IMR-90 (cell line): Measurements from ENCODE around the gene FOXO3.

ENCODE experiments used
- CHD1 ChIP-seq: IDR thresholded peaks from 2 replicates; pipeline ENCODE4 v1.6.1; 2012; ENCODE audit warnings: low read depth, low read length, improper control_type of control experiment
- CTCF ChIP-seq: conservative IDR thresholded peaks from 2 replicates; pipeline ENCODE4 v1.5.1; 2012; ENCODE audit warnings: mild to moderate bottlenecking, low read depth, low read length, improper control_type of control experiment
- FOS ChIP-seq: fragments of 150-350 bp; IDR thresholded peaks from 2 replicates; pipeline ENCODE4 v1.6.1; 2016; ENCODE audit warnings: low read depth, low read length
- POLR2A ChIP-seq: IDR thresholded peaks from 2 replicates; pipeline ENCODE4 v1.6.1; 2012; ENCODE audit warnings: mild to moderate bottlenecking, low read depth, low read length
- SMC3 ChIP-seq: fragments of 150-350 bp; IDR thresholded peaks from 2 replicates; pipeline ENCODE4 v1.6.1; 2016; ENCODE audit warnings: low read depth, mild to moderate bottlenecking, antibody characterized with exemption, low read length, moderate library complexity
- USF2 ChIP-seq: fragments of 150-350 bp; IDR thresholded peaks from 2 replicates; pipeline ENCODE4 v1.6.1; 2017; ENCODE audit warnings: mild to moderate bottlenecking, antibody characterized with exemption, low read length, low read depth

- TF ChIP-seq POLR2A, result peak; percentile 95
- no peak for TF ChIP-seq CTCF
- TF ChIP-seq FOS, result no peak
- no peak for TF ChIP-seq CHD1
- TF ChIP-seq USF2, result no peak
- no peak for TF ChIP-seq SMC3
Measured at GRCh38 chr6:108560463-108561308, at the start of gene FOXO3.
